HUES6 (cell line): ENCODE data around the gene SLC6A1.

ENCODE experiments used
- H3K27ac ChIP-seq: 2 replicates; pipeline ENCODE4 v1.7.0; 2013; ENCODE audit warnings: low read depth, mild to moderate bottlenecking, low read length, inconsistent platforms
- H3K27me3 ChIP-seq: 2 replicates; pipeline ENCODE4 v1.6.1; 2013; ENCODE audit warnings: low read length; ENCODE audit not compliant: control insufficient read depth, insufficient read depth
- H3K36me3 ChIP-seq: 2 replicates; pipeline ENCODE4 v1.6.1; 2013; ENCODE audit warnings: low read length; ENCODE audit not compliant: control insufficient read depth, insufficient read depth
- H3K4me1 ChIP-seq: 2 replicates; pipeline ENCODE4 v1.6.1; 2013; ENCODE audit warnings: low read length; ENCODE audit not compliant: control insufficient read depth, insufficient read depth
- H3K4me3 ChIP-seq: 2 replicates; pipeline ENCODE4 v1.5.1; 2013; ENCODE audit warnings: low read depth, low read length
- H3K9ac ChIP-seq: one replicate; pipeline ENCODE4 v1.6.1; 2013; ENCODE audit warnings: mild to moderate bottlenecking, low read length
- H3K9me3 ChIP-seq: 2 replicates; pipeline ENCODE4 v1.6.1; 2013; ENCODE audit warnings: low read depth, low read length; ENCODE audit not compliant: control insufficient read depth, insufficient read depth

Gene SLC6A1

GRCh38 chr3:10994306-10994705 is 1.8 kb downstream of the SLC6A1 start:
- H3K9ac ChIP-seq: no peak overlapping the region
- no peaks in the 10 kb centered on the region for H3K9me3 ChIP-seq
- H3K4me1 ChIP-seq: no peaks in the 10 kb centered on the region
- H3K27ac ChIP-seq: no peak overlapping the region
- H3K36me3 ChIP-seq: no peaks in the 10 kb centered on the region
- peaks cover 77% of the 10 kb centered on the region for H3K27me3 ChIP-seq
- no peak overlapping the region for H3K4me3 ChIP-seq

GRCh38 chr3:10995871-10996270 is 3.3 kb downstream of the SLC6A1 start:
- H3K27me3 ChIP-seq: peaks cover 77% of the 10 kb centered on the region
- no peaks in the 10 kb centered on the region for H3K9me3 ChIP-seq
- H3K36me3 ChIP-seq: no peaks in the 10 kb centered on the region
- H3K27ac ChIP-seq: no peak overlapping the region
- no peak overlapping the region for H3K4me3 ChIP-seq
- H3K9ac ChIP-seq: no peak overlapping the region
- H3K4me1 ChIP-seq: no peaks in the 10 kb centered on the region

- no peaks in the 10 kb centered on the region for H3K9me3 ChIP-seq
- no peak overlapping the region for H3K9ac ChIP-seq
- H3K4me1 ChIP-seq: no peaks in the 10 kb centered on the region
- no peaks in the 10 kb centered on the region for H3K36me3 ChIP-seq
- H3K27me3 ChIP-seq: peaks cover 71% of the 10 kb centered on the region
- no peak overlapping the region for H3K4me3 ChIP-seq
- H3K27ac ChIP-seq: no peak overlapping the region
Observed at GRCh38 chr3:10996345-10997013, 3.9 kb downstream of the SLC6A1 start.

GRCh38 chr3:10997196-10997595 is 4.6 kb downstream of the SLC6A1 start:
- H3K9ac ChIP-seq: no peak overlapping the region
- no peaks in the 10 kb centered on the region for H3K9me3 ChIP-seq
- peaks cover 64% of the 10 kb centered on the region for H3K27me3 ChIP-seq
- no peaks in the 10 kb centered on the region for H3K36me3 ChIP-seq
- no peak overlapping the region for H3K4me3 ChIP-seq
- no peaks in the 10 kb centered on the region for H3K4me1 ChIP-seq
- H3K27ac ChIP-seq: no peak overlapping the region

GRCh38 chr3:10998542-10998941 is 6.0 kb downstream of the SLC6A1 start:
- H3K4me1 ChIP-seq: no peaks in the 10 kb centered on the region
- H3K27ac ChIP-seq: no peak overlapping the region
- no peaks in the 10 kb centered on the region for H3K9me3 ChIP-seq
- peaks cover 55% of the 10 kb centered on the region for H3K27me3 ChIP-seq
- H3K4me3 ChIP-seq: no peak overlapping the region
- H3K9ac ChIP-seq: no peak overlapping the region
- H3K36me3 ChIP-seq: no peaks in the 10 kb centered on the region

GRCh38 chr3:10999221-11000107 is 6.9 kb downstream of the SLC6A1 start:
- Histone ChIP-seq H3K27me3 (peaks cover 46% of the 10 kb centered on the region), H3K27ac (no peak overlapping the region), H3K36me3 (no peaks in the 10 kb centered on the region), H3K4me3 (no peak overlapping the region), H3K9ac (no peak overlapping the region), H3K9me3 (no peaks in the 10 kb centered on the region), H3K4me1 (no peaks in the 10 kb centered on the region)

GRCh38 chr3:11000528-11000927 is 8.0 kb downstream of the SLC6A1 start:
- H3K4me3 ChIP-seq: no peak overlapping the region
- H3K36me3 ChIP-seq: no peaks in the 10 kb centered on the region

GRCh38 chr3:11001020-11001657 is 8.6 kb downstream of the SLC6A1 start:
- Histone ChIP-seq H3K27ac (no peak overlapping the region), H3K9ac (no peak overlapping the region), H3K36me3 (no peaks in the 10 kb centered on the region), H3K4me3 (no peak overlapping the region), H3K27me3 (peaks cover 29% of the 10 kb centered on the region), H3K9me3 (no peaks in the 10 kb centered on the region), H3K4me1 (no peaks in the 10 kb centered on the region)

More at GRCh38 chr3:11000528-11000927, 8.0 kb downstream of the SLC6A1 start:
- Histone ChIP-seq H3K27ac (no peak overlapping the region), H3K4me1 (no peaks in the 10 kb centered on the region), H3K27me3 (peaks cover 36% of the 10 kb centered on the region), H3K9me3 (no peaks in the 10 kb centered on the region), H3K9ac (no peak overlapping the region)

GRCh38 chr3:11001658-11002021 is 9.1 kb downstream of the SLC6A1 start:
- Histone ChIP-seq H3K4me1 (no peaks in the 10 kb centered on the region), H3K9ac (no peak overlapping the region), H3K36me3 (no peaks in the 10 kb centered on the region), H3K27me3 (peaks cover 24% of the 10 kb centered on the region), H3K9me3 (no peaks in the 10 kb centered on the region), H3K27ac (no peak overlapping the region), H3K4me3 (no peak overlapping the region)

GRCh38 chr3:11002371-11002807 is 9.8 kb downstream of the SLC6A1 start:
- Histone ChIP-seq H3K4me3 (no peak overlapping the region), H3K9me3 (no peaks in the 10 kb centered on the region), H3K27ac (no peak overlapping the region), H3K27me3 (peaks cover 17% of the 10 kb centered on the region), H3K36me3 (no peaks in the 10 kb centered on the region), H3K4me1 (no peaks in the 10 kb centered on the region; the same call in 1 of the 2 replicates), H3K9ac (no peak overlapping the region)

GRCh38 chr3:11004563-11004962 is 12.0 kb downstream of the SLC6A1 start:
- H3K9me3 ChIP-seq: no peaks in the 10 kb centered on the region
- H3K27ac ChIP-seq: no peak overlapping the region
- H3K4me3 ChIP-seq: no peak overlapping the region
- peaks cover 2% of the 10 kb centered on the region; the same call in 1 of the 2 replicates for H3K27me3 ChIP-seq
- H3K36me3 ChIP-seq: no peaks in the 10 kb centered on the region
- H3K9ac ChIP-seq: no peak overlapping the region
- no peaks in the 10 kb centered on the region; the same call in 1 of the 2 replicates for H3K4me1 ChIP-seq
